ENCODE measurements around the gene LIG3.
"Not testable (repeated sequence)": the region's sequence is repeated elsewhere in the genome, so short reads cannot be mapped to it uniquely, and the experiment has no call there.

The LIG3 gene

DNA sequence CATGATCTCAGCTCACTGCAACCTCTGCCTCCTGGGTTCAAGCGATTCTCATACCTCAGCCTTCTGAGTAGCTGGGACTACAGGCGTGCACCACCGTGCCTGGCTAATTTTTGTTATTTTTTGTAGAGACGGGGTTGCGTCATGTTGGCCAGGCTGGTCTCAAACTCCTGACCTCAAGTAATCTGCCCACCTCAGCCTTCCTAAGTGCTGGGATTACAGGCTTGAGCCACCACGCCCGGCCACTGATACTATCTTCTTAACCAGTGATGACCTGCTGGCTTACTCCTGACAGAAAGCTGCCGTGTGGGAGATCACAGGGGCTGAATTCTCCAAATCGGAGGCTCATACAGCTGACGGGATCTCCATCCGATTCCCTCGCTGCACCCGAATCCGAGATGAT lies 20.7 kb downstream of the LIG3 start:
- DNase-seq, result not testable (repeated sequence)

DNA sequence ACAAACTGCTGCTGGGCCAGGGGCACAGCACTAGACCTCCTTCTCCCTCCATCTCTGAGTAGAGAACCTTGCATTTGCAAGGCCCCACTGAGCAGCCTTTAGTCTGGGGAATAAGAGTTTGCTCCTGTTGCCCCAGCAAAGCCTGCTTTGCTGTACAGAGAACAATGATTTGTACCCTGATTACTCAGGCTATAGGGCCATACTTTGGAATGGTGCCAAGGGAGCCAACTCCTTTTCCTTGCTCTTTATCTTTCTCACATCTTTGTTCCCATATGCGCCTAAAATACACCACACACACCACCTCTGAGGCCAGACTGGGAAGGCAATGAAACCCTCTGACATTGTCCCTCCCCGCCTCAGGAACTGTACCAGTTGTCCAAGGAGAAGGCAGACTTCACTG lies 21.2 kb downstream of the LIG3 start:
- DNase-seq, result no peak

DNA sequence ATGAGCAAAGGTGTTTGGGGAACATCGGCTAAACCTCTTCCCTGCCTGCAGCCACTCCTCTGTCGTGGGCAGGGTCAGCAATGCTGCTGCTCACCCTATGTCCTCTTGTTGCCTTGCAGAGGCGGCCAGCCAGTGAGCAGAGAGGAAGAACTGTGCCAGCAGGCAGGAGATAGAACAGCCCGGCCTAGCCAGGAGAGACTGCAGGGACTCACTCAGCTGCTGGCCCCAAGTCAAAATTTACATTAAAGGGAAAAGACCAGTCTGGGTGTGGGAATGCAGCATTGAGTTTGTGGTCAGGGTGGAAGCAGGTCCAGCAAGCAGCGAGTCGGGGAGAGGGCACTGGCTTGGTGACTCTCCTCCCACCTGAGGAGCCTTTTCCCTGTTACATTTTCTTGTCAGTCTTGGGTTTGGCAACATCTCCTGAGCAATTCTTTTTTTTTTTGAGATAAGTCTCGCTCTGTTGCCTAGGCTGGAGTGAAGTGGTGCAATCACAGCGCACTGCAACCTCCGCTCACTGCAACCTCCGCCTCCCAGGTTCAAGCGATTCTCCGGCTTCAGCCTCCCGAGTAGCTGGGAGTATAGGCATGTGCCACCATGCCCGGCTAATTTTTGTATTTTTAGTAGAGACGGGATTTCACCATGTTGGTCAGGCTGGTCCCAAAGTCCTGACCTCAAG lies 22.7 kb downstream of the LIG3 start:
- DNase-seq, result no peak

DNA sequence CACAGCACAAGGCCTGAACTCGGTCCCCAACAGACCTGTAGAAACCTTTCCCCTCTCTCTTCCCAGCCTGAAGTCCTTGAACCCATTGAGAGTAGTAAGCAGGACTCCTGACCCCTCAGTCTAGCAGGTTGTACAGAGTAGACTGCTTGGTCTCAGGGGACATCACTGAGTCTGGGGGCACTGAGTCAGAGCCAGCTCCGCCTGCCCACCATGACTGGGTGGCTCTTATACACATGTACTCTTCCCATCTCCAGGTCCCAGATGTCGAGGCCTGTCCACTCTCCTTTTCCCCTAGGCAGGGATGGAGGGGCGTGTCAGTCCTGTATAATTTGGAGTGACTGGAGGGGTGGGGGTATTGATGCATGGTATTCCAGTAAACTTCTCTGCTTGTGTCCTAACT lies 23.5 kb downstream of the LIG3 start:
- no peak for DNase-seq

DNA sequence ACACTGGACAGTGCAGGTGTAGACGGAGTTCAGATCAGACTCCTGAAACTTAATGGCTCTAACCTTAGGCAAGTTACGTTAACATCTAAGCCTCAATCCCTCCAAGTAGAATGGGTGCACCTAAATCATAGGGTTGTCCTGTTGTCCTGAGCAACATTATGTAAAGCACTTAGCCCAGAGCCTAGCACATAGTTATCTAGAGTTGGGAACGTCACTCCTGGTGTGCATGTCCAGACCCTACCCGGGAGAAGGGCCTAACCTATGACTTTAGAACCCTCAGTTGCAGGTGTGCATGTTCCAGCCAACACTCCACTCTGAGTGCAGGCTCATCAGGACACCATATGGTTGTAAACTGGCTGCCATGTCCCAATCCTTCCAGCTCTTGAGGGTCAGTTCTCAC lies 26.0 kb downstream of the LIG3 start:
- no peak for DNase-seq

DNA sequence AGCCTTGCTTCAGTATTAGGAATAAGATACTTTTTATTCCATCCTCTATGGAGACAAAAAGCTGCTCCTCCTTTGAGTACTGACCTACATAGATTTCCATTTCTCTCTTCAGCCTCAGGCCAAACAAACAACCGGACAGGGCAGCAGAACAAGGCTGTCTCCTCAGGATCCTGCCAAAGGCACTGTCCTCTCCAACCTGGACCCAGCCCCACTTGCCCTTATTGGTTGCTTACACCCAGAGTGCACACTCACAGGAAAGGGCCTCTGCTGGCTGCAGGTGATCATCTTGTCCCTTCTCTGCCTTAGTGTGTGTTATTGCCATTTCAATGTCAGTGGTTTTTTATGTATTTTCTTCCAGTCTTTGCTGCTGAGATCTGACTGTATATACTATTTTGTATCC lies 26.6 kb downstream of the LIG3 start:
- no peak for DNase-seq

DNA sequence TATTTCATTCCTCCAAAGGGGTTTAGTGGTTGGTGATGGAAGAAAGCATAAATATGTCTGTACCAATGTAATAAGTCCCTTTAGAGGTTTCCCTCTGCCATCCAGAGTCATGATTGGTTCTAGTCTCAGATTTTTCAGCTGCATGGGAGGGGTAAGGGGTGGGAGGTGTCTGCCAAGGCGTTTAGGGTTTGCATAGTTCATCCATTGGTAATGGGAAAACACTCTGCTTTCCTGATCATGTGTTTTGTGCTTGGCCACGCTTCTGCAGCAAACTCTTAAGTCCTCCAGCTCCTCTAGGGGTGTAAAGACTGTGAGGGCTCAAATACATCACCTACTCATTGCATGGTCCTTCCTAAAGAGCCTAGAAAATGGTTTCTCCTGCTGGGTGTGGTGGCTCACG lies 29.8 kb downstream of the LIG3 start:
- no peak for DNase-seq

DNA sequence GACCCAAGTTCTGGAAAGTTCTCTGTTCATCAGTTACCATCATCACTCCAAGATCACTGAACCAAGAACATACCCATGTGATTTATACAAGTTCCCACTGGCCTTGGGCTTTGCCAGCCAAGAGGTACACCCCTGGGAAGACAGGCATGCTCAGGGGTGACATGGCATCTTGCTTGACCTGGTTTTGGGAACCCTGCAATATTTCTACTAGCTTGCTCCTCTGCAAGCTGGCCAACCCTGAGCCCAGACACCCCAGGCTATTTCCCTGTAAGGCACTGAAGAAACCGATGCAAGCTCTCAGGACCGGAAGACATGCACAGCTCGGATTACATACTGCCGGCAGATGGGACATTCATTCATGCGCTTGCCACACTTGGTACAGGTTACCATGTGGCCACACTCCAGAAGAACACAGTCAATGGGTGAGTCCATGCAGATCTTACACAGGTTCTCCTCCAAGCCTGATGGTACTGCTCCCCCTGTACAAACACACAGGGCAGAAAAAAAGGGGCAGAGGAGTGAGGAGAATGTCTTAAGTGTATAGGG lies 31.4 kb downstream of the LIG3 start:
- no peak for DNase-seq

DNA sequence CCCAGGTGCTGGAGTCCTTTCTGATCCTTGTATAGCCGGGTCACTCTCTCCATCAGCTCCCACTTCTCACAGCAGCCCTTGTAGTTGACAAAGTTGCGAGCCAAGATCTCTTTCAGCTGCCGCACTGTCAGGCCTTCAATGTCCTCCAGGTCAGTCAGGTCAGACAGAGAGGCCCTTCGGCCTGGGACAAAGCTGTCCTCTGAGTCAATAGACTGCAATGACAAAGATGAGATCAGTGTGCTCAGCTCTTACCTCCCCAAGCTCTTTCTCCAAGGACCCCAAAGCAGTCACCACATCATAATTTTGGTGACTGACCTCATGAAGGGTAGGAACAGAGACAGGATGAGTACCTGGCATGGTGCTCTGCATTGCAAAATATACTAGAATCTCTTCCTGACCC lies 36.1 kb downstream of the LIG3 start:
- no peak for DNase-seq

DNA sequence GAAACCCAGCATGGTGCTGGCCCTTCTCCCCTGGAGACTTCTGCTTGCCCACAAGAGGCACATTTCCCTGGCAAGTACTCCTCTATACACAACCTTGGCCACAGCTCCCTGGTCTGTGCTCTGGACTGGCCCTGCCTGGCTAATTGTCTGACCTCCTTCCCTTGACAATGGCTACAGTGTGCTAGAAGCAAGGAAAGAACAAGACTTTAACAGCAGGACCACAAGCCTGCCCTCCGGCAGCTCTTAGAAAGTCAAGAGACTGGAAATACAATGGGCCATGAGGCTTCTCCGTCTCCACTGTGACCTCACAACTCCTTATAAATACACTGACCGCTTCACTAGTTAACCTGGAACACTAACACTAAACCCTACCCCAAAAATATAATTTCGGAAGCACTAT lies 36.7 kb downstream of the LIG3 start:
- no peak for DNase-seq

DNA sequence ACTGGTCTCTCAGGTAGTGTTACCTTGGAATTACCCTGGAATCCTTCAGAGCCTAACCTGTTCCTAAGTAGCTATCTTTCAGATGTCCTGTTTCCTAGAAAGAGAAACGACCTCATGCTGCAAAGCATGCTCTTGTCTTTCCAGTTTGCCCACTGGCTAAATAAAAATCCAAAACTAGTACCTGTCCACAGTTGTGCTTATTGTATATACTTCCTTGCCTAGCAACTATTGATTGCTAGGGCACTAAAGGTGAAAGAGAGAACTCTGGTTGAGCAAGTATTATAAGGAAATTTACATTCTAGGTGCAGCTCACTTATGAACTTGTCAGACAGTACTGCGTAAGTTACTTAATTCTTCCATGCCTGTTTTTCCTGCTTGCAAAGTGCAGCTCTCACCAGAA lies 38.5 kb downstream of the LIG3 start:
- DNase-seq, result no peak

DNA sequence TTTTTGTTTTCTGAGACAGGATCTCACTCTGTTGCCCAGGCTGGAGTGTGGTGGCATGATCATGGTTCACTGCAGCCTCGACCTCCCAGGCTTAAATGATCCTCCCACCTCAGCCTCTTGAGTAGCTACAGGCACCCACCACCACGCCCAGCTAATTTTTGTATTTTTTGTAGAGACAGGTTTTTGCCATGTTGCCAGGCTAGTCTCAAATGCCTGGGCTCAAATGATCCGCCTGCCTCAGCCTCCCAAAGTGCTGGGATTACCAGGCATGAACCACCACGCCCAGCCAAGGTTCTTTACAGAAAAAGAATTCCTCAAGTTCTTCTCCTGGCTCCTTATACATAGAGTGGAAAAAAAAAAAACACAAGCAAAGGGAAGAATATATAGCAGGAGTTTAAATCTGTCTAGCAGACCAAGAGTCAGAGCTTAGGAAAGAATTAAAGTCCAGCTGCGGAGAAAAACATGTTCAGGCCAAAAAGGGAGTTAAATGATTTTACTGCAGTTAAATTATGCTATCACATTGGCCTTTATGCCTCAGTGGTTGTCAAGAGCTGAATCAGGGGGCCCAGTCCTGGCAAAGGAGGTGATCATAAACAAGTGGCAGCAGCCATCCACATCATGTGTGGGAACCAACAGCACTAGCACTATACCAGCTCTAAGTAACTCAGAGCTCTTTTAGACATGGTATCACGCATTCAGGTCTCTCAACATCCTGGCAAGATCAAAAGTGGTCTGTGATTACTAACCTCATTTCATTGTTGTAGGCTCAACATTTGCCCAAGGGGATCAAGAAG lies 39.3 kb downstream of the LIG3 start:
- DNase-seq, result no peak

DNA sequence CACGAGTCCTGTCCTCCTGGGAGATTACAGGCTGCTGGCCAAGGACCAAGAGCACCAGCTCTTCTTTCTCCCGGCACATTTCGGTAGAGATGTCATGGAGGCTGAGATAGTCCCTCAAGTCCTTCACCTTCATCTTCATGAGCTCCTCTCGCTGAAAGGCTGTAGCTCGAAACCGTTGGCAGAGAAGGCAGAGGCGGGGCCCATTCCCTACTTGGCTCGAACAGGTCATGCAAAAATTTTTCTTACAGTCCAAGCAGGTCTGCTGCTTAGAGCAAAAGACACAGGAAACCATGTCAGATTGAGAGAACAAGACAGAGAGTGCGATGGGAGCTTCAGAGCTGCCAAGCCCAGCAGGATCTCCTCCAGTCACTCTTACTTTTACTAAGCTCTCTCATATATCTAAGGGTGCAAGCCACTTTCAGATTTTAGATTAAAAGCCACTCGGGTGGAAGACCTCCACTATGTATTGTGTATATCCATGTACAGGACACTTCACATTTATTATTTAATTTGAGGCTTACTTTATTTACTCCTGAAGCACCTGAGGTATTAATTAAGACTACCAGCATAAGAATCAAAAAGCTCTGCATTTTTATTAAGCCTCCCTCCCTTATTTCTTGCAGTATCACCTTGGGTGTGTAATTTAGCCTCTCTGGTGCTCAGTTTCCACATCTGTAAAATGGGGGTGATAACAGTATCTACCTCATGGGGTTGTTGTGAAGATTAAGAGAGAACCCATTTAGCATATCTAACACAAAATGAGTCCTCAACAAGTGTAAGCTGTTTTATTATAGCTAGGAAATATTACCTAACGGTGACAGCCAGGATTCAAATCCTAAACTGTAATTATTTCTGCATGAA lies 41.4 kb downstream of the LIG3 start:
- no peak for DNase-seq

DNA sequence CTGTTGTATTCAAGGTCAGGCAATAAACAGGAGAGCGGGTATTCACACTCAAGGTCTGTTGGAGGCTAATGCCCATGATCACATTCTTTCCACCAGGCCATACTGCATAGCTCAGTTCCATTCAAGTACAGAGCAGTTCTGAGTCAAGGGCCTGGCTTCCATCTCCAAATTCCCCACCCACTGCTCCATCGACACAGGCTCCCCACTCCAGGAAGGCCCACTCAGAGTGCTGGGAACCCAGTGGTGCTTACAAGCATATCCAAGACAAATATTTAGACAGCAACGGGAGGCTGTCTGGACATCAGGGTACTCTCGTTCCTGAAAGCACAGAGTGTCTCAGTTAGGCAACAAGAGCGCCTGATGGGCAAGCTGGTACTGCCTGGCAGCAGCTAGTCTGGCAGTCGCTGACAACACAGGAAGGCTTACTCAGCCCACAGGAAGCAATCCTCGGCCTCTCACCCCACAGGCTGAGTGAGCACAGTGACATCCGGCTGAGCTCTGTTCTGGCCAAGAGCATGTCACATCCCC lies 42.3 kb downstream of the LIG3 start:
- DNase-seq, result peak; percentile 63

DNA sequence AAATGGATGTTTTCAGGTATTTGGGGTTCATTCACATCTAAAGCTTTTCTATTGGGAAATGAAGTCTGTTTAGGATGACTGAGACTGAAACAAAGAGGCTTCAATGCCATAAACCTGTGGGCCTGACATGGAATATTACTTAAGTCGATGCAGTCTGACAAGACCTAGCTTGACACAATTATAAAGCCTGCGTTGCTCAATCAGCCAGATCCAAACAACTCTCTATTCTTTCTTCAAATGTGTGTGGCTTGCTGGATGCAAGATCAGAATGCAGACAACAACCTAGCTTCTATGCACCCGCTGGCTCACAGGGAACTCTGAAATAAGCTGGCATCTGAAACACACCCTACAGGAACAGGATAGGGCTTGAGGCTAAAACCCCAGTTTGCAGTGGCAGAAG lies 43.2 kb downstream of the LIG3 start:
- no peak for DNase-seq

DNA sequence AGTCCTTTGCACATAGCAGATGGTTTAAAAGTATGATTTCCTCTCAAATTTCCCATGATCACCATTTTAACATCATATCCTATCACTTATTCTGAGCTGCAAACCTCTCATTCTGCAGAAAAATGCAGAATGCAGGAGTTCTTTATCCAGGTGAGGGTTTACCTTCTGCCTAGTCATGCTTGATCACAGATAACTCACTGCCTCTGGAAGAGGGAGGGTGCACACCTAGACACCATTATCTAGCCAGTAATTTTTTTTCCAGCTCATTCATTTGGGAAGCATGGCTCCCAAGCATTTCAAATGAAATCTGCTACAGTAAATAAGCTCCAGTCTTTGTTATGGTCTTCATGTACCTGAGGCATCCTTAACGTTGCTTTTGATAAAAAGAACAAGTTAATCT lies 45.2 kb downstream of the LIG3 start:
- DNase-seq, result no peak

DNA sequence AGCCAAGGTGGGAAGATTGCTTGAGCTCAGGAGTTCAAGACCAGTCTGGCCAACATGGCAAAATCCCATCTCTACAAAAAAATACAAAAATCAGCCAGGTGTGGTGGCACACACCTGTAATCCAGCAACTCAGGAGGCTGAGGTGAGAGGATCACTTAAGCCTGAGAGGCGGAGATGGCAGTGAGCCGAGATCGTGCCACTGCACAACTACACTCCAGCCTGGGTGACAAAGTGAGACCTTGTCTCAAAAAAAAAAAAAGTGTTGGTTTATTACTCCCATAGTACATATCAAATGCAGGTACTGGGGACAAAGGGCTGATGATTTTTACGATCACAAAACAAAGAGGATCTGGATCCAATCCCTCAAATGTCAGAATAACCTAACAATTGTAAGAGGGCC lies 47.8 kb downstream of the LIG3 start:
- not testable (repeated sequence) for DNase-seq

DNA sequence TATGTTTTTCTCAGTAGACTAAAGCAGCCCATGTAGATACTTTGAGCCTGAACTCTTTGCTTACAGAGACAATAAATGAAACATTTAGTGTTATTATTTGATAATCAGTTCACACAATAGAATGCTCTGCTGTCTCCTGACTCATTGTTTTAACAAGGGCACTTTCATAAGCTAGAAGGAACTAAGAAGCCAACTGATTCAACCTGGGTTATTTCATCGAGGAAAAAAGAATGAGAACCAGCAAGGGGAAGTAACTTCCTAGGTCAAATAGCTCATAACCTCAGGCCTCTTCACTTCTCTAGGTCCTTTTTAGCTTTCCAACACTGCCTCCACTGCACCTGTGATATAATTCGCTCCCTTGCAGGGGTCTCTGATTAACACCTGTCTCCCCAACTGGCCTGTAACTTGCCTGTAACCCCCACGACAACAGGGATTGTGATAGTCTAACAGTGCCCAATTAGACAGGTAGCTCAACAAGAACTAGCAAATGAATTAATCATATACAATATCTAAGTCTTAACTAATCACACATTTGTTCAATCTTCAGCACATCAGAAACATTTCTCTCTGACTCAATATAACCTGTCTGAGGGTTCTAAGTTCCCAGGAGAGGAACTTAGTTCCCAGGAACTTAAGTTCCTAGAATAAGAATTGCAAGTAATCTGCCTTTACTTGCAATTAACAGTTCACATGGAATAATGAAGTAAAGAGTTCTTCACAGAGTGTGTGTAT lies 48.4 kb downstream of the LIG3 start:
- no peak for DNase-seq

DNA sequence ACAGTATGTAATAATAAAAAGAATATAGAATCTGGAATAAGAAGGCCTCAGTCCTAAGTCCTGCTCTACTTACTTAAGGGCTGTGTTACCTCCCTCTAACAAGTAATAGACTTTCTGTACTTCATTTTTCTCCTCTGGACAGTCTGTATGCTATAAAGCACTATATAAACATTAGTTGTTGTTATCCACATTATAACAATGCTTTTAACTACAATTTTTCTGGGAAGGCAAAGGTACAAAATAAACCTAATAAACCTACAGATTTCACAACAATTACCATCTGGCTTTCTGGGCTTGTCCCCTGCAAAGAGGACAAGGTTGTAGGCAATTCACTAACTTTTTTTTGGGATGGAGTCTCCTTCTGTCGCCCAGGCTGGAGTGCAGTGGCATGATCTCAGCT lies 50.5 kb downstream of the LIG3 start:
- no peak for DNase-seq

DNA sequence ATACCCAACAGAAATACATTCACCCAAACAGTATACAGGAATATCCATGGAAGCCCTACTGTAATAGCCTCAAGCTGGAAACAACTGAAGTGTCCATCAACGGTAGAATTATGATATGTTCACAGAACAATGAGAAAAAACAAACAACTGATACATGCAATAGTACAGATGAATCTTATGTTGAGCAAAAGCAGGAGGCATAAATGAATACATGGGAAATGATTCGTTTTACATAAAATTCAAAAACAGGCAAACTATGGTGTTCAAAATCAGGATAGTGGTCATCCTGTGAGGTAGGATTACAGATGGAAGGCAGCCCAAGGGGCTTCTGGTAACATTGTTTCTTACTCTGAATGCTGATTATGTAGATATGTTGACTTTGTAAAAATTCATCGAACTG lies 58.1 kb downstream of the LIG3 start:
- no peak for DNase-seq

DNA sequence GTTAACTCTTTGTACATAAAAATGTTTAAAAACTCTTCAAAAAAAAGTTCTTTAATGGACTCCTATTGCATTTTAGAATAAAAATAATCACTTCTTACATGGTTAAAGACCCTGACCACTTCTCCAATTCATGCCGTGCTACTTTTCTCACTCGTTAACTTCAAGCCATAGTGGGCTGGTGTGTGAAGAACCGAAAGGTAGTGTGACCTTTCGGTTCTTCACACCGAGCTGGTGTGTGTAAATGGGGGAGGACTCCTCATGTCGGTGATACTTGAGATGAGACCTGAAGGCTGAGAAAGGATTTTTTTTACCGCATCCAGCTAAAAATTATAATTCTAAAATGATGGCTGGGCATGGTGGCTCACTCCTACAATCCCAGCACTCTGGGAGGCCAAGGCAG lies 61.1 kb downstream of the LIG3 start:
- no peak for DNase-seq

DNA sequence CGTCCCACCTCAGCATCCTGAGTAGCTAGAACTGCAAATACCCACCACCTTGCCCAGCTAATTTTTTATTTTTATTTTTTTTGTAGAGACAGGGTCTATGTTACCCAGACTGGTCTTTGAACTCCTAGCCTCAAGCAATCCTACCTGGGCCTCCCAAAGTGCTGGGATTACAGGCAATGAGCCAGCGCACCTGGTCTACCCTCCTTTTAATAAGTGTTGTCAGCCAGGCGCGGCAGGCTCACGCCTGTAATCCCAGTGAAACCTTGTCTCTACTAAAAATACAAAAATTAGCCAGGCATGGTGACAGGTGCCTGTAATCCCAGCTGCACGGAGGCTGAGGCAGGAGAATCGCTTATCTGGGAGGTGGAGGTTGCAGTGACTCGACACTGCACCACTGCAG lies 63.9 kb downstream of the LIG3 start:
- DNase-seq, result no peak

Data from COR-L47 (cell line).